Medulla oblongata (tissue), 1 donor: ENCODE data around the gene APOL4.
"Not testable (repeated sequence)": the region's sequence is repeated elsewhere in the genome, so short reads cannot be mapped to it uniquely, and the experiment has no call there.

ENCODE experiments used
- DNase-seq: peaks from one replicate; pipeline ENCODE4 v3.0.0-alpha.2; 2015; ENCODE audit errors: extremely low spot score

The APOL4 gene

DNA sequence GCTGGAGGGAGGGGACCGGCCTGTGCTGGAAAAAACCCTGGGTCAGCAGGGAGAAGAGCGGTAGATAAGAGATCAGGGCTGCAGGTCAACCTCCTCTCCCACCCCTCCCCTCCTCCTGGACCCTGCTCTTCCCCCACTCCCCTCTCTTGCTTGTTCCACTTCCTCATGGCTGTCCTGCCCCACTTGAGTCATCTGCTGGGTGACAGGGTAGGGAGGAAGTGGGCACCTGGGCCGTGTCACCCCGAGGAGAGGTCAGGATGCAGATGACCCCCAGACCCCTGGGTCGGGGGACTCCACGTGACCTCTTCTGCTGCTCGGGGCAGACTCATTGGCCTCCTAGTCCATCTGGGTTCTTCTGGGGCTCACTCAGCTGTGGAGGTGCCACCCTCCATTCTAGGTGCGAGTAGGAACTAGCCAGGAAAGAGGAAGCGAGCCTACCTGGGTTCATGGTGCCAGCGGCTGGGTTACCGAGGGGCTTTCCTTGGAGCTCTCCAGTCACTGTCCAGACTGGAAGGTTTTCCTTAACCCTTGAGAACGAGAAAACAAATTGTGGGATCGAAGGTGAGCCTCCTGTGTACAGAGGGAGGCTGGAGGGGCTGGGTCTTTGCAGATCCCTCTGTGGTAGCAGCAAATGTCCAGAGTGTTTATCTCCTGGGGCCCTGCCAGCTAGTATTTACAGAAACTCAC lies 31.2 kb upstream of the APOL4 start:
- no peak for DNase-seq

DNA sequence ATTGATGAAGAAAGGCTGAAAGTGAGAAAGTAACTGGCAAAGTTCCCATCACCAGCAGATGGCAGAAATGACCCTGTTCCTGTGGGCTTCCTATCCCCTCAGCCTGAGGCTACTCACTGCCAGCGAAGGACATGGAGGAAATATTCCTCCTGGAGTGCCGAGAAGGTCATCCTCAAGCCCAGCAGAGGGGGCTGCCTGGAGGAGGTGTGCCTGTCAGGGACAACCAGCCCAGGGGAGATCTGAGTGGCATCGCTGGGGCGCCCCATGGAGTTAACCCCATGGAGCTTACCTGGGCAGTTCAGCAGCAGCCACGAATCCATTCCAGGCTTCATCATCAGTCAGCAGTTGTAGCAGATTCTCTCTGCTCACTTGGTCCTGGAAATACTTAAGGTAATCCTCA lies 29.4 kb upstream of the APOL4 start:
- DNase-seq: not testable (repeated sequence)

DNA sequence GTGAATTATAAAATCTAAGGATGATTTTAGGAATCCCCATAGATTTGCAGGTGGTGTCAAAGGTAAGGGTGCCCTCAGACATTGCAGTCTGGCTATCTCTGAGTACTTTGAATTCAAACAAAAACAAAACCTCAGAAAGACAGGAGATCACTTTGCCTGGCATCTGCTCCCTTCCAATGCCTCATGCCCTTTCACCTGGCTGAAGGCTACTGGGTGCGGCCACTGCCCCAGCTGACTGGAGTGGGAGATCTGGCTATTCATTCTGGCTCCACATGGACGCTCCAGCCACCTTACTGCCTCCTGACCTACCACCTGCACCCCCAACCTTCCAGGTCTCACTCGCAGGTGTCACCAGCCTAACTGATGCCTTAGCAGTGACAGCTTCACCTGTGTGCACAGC lies 28.0 kb upstream of the APOL4 start:
- not testable (repeated sequence) for DNase-seq

DNA sequence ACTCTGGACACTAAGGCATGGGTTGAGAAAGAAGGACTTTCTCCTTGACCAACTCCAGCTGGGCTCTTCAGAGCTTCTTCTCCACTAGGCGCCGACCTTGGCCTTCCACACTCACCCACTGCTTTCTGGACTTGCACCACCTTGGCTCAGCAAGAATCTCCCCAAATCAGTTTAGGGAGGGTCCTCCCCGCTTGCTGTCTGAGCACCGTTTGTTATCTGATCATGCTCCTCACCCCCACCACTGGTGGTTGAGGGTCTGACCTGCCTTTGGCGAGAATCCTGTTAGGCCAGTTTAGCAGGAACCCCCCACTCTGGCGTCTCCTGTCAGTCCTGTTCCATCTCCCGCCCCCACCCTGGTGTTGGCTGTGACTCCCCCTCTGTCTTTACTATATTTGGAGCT lies 27.3 kb upstream of the APOL4 start:
- no peak for DNase-seq

DNA sequence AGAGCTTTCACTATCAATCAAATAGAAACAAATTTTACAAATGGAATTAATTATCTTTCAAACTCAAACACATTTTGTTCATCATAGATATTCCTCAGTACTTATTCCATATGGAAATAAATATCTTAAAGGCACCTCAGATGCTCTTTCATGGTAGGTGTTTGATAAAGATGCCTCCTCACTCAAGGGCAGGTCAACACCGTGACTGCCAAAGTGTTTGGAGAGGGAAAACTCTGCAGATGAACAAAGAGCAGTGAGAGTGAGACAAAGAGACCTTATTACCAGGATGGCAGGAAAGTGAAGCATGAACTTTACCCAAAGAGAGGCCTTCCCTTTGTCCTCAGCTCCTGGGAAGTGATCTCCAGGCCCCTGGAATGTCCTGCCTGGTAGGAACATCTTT lies 26.8 kb upstream of the APOL4 start:
- DNase-seq: not testable (repeated sequence)

DNA sequence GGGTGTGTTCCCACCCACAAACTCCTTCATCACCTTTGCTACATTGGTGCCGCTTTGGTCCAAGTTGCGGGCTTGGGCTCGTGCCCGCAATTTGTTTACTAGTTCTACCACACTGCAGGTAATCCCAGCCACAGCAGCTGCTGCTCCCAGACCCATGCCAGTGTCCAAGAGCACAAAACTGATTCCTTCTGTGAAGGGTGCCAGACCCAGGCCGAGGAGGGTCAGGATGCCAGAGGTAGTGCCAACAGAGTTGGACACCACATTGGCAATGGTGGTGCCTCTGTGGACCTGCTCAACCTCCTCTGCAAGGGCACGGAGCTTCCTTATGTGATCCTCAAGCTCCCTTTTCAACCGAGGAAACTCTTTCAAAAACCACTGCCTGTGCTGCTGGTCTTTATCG lies 26.2 kb upstream of the APOL4 start:
- no peak for DNase-seq

DNA sequence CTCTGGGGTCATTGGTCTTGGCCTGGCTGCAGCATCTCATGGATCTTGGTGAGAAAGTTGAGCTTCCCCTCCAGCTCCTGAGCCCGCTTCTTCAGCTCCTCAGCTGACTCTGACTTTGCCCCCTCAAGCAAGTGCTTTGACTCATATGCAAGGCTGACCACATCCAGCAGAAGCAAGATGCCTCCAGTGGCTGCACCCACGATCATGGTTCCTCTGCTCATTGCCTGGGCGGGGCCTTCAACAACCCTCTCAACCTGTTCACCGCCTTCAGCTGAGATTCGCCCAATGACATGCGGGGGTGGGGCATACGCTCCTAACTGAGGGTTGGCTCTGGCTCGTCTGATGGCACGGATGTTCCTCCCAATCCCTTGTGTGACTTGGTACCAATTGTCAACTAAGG lies 25.8 kb upstream of the APOL4 start:
- DNase-seq: no peak

DNA sequence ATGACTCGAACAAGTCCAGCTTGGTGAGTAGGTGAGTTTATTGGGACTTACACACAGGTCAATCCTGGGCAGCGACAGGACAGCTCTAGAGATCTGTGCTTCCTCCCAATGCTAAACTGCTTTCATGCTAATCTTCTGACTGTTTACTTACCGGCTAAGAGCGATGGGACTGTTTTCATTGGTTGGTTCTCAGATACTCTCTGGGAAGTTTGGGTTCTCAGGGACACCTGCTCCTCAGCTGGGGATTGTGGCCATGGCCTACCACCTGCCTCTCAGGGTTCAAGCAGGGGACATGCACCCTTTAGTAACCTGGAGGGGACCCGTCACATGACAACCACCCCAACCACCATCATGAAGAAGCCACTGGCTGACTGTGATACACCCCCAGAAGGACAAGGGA lies 24.6 kb upstream of the APOL4 start:
- no peak for DNase-seq

DNA sequence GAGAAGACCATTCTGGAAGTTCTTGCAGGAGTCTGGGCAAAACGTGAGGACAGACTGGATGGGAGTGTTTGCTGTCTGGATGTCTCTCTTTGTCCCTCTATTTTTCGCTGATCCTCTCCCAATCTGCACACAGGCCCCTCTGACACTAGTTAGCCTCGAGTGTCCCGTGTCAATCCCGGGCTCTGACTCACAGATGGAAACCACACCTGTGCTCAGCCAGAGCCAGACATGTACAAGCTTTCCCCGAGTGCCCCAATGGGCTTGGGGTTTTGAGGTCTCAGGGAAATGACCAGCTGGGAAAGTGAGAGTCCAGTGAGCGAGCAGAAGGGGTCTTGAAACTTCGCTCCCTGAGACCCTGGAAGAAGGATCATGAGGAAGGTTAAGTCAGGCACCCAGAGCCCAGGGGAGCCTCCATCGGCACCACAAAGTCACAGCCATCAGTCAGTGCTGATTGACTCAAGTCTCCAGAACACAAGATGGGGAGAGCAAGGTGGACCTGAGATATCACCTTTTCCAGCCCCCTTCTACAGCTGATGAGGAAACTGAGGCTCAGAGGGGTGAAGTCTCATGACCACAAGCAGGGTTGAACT lies 23.8 kb upstream of the APOL4 start:
- no peak for DNase-seq

DNA sequence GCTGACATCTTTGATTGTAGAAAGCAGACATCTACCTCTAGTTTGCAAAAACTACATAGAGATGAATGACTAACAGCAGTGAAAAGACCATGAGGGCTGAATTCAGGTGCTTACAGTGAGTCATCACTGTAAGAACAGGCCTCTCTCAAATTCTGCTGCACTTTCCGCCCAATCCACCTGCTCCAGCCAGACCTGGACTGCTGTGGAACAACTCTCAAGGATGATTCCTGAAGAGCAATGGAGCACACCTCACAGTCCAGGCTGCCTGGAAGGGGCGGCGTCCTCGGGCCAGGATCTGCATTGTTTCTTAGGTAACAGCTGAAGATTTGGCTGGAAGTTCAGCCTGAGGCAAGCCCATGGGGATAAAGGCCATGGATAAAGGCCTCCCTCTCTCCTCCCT lies 22.6 kb upstream of the APOL4 start:
- DNase-seq: no peak

DNA sequence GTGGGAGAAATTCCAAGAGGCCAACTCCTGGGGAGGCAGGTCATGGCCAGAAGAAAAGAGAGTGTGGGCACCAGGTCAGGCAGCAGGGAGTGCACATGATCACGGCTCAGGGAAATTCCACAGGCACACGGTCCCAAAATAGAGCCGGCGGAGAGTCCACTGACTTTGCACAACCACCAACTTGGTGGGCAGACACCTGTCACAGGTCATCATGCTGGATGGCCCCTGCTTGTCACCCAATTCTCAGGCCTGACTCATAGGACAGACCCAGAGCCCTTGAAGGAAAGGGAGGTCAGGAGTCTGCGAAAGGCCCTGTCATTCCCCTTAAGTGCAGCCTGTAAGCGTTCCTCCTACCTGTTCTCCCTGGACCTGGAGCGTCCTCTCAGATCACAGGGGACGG lies 21.9 kb upstream of the APOL4 start:
- DNase-seq: no peak

DNA sequence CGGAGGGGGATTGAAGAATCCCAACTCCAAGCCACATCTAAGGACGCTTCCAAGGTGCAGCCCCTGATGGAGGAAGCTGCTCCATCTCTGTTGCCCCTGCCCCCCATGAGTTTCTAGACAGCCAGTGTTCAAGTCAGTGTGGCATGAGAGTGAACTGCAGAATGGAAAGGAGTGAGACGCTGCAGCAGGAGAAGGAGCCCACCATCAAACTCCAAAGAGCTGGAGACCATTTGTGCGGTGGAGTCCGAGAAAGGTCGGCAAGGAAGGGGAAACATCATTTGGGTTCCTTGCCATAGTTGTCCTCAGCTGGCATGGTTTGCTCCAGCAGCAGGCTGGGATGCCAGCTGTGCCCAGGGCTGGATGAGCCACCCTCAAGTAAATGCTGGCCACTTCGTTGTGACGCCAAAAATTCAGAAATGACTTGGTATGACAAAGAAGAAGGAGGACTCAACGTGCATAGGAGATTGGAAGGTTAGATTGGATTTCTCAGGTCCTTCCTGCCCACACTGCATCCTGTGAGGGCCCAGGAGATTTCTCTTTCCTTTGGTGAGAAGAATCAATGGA lies 21.4 kb upstream of the APOL4 start:
- no peak for DNase-seq

DNA sequence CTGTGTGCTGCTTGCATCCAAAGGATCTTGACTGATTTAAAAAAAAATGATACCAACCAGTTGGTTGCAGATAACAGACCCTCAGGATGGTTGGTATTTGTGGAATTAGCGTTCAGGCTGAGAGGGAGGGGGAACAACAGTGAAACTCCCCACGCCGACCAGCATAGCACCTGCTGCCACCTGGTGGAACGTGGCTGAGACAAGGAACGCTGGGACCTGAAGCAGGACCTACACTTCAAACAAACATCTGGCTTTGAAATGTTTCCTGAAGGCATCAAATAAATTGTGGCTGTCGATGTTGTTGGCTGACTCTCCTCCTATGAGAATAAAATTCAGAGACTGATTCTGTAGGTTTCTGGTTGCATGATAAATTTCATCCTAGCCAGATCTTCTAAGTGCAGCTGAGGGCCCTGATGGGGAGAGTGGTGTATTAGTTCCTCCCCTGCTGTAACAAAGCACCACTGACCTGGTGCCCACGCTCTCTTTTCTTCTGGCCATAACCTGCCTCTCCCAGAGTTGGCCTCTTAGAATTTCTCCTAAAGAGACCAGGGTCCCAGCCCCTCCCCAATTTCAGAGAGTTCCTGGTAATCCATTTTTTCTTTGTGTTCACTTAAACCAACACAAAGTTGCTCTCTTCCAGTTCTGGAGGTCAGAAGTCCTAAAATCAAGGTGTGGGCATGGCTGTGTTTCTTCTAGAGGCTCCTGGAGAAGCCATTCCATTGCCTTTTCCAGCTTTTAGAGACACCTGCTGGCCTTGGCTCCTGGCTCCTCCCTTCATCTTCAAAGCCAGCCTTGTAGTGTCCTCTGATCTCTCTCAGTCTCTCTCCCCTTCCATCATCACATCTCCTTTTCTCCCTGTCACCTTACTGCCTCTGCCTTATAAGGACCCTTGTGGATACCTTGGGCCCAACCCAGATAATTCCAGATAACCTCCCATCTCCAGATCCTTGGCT lies 20.5 kb upstream of the APOL4 start:
- peak; percentile 63 for DNase-seq

DNA sequence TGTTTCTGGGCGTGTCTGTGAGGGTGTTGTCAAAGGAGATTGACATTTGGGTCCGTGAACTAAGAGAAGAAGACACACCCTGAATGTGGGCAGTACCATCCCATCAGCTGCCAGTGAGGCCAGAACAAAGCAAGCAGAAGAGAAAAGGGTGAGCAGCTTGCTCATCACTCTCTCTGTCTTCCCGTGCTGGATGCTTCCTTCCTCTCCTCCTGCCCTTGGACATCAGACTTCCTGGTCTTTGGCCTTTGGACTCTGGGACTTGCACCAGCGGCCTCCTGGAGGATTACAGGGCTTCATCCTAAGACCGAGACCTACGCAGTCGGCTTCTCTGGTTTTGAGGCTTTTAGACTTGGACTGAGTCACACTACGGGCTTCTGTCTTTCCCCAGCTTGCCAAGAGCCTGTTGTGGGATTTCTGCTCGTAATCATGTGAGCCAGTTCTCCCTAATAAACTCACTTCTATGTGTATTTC lies 18.9 kb upstream of the APOL4 start:
- peak; percentile 44 for DNase-seq

DNA sequence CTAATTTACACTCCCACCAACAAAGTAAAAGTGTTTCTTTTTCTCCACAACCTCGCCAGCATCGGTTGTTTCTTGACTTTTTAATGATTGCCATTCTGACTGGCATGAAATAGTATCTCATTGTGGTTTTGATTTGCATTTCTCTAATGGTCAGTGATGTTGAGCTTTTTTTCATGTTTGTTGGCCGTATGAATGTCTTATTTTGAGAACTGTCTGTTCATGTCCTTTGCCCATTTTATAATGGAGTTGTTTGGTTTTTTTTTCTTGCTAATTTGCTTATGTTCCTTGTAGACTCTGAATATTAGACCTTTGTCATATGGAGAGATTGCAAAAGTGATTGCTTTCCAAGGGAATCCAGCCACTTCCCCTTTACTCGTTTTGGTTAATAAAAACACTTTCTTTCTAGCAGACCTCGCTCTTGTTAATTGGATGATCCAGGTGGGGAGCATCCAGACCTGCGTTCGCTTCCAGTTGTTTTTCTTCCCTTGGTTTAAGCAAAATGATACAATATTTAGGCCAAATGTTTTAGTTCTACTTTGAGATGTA lies 17.1 kb upstream of the APOL4 start:
- no peak for DNase-seq

DNA sequence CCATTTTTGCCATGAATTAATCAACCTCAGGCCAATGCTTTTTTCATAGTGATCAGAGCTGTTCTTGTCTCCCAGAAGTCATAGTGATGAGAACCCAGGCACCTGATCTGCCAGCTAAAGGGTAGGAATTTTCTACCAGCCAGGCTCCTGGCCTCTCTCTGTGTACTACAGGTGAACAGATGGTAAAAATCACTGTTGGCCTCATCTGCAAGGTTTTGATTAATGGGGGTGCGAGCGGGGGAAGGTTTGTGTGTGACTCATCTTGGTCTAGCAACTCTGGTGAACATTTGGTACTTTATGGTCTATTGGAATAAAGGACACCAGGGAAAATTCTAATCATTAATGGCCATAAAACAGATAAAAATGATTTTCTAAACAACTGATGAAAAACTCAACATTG lies 14.4 kb upstream of the APOL4 start:
- DNase-seq: no peak

DNA sequence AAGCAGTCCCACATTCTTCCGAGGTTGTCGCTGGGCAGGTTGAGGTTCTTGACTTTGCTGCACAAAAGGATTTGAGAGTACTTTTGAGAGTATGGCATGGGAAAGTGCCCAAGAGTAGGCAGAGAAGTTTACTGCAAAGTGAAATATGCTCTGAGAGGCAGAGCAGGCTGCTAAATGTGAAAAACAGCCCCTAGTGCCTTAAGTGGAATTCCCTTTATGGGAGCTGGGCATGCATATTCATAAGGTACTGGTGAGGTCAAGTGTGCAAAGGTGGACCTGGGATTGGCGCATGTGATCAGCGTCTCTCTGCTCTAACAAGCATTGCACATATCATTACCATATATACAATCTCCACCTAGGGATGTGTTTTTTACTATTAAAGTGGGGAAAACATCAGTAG lies 12.0 kb upstream of the APOL4 start:
- no peak for DNase-seq

DNA sequence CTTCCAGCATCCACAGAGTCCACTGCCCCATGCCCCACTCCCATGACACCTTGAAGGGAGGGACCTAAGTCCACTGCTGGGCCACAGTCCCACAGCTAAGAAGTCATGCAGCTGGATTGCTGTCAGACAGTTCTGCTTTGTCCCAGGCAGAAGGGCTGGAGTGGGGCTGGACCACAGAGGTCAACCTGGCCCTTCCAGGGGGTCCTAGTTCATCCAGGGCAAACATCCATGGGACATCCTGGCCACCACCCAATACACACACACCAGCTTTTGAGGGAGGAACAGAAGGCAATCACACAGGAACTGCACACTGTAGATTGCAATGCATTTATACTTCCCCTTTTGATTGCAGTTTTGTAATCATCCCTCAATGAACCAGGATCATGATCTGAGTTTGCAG lies 11.3 kb upstream of the APOL4 start:
- DNase-seq: no peak

DNA sequence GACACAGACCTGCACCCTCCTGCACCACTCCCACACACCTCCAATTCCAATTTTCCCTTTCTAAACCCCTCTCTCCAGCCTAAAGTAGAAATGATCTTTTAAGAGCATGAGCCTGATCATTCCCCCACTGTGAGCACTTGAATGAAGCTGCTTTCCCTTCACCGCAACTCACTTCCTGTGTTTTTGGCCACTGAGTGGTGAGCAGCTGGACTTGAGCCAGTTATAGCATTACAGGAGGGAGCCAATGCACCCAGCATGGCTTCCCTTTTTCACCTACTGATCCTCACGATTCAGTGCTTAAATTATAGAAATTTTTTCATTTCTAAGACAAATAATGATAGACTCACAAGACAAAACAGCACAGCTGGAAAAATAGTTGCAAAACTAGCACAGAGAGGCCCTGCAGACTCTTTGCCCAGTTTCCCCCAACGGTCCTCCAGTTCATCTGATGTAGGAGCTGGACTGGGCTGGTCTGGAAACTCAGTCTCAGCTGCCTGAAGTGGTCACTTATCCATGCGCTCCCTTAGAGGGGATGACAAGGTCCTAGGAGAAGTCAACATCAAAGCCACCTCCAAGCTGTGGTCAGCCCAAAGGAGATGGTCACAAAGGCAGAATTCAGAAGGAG lies 9.7 kb upstream of the APOL4 start:
- DNase-seq: peak; percentile 63

DNA sequence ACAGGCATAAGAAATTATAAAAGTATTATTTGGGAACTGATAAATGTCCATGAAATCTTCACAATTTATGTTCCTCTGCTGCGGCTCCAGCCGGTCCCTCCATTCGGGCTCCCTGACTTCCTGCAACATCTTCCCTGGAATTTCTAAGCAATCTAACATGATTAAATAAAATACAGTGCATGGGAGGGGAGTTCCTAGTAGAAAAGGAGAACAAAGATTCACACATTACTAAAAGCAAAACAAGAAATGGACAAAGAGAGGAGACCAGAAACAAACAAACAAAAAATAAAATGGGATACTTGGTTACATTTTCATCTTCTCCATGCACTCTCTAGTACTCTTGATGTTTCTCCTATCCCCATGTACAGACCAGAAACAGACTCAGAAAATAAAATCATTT lies 8.6 kb upstream of the APOL4 start:
- DNase-seq: no peak

DNA sequence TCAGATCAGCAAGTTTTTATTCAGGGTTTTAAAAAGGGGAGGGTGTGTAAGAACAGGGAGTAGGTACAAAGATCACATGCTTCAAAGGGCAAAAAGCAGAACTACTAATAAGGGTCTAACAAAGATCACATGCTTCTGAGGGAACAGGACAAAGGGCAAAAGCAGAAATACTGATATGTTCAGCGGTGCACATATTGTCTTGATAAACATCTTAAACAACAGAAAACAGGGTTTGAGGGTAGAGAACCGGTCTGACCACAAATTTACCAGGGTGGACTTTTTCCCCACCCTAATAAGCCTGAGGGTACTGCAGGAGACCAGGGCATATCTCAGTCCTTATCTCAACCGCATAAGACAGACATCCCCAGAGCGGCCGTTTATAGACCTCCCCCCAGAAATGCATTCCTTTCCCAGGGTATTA lies 7.9 kb upstream of the APOL4 start:
- not testable (repeated sequence) for DNase-seq

DNA sequence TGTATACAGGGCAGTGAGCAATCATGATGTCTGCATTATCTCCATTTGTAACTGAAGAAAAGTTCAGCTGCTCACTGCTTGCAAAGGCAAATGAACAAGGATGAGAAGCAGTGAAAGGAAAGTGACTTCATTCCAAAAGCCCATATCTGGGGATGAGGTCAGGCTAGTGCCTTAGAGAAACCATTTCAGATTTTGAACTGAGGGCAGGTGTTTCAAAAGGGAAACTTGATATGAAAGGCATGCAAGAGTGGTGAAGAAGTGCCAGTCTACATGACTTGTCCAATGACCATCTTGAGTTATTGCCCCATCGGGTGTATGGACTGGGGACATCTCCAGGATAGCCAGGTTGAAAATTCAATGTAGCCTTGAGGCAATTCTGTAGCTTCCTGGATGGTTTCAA lies 7.3 kb upstream of the APOL4 start:
- DNase-seq: no peak
